Measurements from ENCODE around the gene ECHDC3.

- TF ChIP-seq CTBP1 (IDR thresholded peaks at IDR 0.05; ENCODE audit: borderline replicate concordance) (no peak), FOXM1 (IDR thresholded peaks at IDR 0.05; ENCODE audit: borderline replicate concordance) (no peak), NFRKB (IDR thresholded peaks at IDR 0.05) (no peak), HDGF (IDR thresholded peaks at IDR 0.05; ENCODE audit: borderline replicate concordance) (no peak), SP1 (IDR thresholded peaks at IDR 0.05) (no peak), ELF4 (IDR thresholded peaks at IDR 0.05) (no peak), FOXK2 (IDR thresholded peaks at IDR 0.05) (no peak), ZNF384 (IDR thresholded peaks at IDR 0.05) (no peak), BHLHE40 (IDR thresholded peaks at IDR 0.05; ENCODE audit: borderline replicate concordance) (no peak), ARNT (IDR thresholded peaks at IDR 0.05) (no peak), SUZ12 (IDR thresholded peaks at IDR 0.05) (no peak)
These were observed 21.3 kb downstream of the ECHDC3 start for GRCh38 chr10:11763501-11763861.
